Measurements from ENCODE around the gene DENND4A.

DNA sequence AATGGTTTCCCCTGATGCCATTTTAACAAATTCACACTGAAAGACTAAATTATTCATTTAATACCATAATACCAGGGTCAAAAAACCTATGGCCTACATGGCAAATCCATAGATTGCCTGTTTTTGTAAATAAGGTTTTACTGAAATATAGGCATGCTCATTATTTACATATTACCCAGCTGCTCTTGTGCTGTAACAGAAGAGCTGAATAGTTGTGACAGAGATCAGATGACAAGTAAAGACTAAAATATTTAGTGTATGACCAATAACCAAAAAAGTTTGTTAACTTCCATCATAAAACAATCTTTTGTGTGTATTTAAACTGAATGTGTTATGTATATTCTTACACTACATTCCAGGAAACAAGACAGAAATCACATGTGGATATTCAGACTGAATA is 60.2 kb downstream of the DENND4A start:
- TF ChIP-seq, protein P1, sequence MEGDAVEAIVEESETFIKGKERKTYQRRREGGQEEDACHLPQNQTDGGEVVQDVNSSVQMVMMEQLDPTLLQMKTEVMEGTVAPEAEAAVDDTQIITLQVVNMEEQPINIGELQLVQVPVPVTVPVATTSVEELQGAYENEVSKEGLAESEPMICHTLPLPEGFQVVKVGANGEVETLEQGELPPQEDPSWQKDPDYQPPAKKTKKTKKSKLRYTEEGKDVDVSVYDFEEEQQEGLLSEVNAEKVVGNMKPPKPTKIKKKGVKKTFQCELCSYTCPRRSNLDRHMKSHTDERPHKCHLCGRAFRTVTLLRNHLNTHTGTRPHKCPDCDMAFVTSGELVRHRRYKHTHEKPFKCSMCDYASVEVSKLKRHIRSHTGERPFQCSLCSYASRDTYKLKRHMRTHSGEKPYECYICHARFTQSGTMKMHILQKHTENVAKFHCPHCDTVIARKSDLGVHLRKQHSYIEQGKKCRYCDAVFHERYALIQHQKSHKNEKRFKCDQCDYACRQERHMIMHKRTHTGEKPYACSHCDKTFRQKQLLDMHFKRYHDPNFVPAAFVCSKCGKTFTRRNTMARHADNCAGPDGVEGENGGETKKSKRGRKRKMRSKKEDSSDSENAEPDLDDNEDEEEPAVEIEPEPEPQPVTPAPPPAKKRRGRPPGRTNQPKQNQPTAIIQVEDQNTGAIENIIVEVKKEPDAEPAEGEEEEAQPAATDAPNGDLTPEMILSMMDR (IDR thresholded peaks at IDR 0.05): no peak
- TF ChIP-seq POLR2AphosphoS5 (IDR thresholded peaks at IDR 0.05; ENCODE audit: low read depth, low read length): no peak

Measured in Panc1 (cell line).